ENCODE results near the gene PPP6R1. TPM values are rescaled to one million over a fixed set of nuclear protein-coding genes. Genes with fewer than 3 reads are reported as not detected.

PPP6R1 gene
- total and polyA plus RNA-seq, 8 donors = 19.5 to 112 (median 50.8) TPM

DNA sequence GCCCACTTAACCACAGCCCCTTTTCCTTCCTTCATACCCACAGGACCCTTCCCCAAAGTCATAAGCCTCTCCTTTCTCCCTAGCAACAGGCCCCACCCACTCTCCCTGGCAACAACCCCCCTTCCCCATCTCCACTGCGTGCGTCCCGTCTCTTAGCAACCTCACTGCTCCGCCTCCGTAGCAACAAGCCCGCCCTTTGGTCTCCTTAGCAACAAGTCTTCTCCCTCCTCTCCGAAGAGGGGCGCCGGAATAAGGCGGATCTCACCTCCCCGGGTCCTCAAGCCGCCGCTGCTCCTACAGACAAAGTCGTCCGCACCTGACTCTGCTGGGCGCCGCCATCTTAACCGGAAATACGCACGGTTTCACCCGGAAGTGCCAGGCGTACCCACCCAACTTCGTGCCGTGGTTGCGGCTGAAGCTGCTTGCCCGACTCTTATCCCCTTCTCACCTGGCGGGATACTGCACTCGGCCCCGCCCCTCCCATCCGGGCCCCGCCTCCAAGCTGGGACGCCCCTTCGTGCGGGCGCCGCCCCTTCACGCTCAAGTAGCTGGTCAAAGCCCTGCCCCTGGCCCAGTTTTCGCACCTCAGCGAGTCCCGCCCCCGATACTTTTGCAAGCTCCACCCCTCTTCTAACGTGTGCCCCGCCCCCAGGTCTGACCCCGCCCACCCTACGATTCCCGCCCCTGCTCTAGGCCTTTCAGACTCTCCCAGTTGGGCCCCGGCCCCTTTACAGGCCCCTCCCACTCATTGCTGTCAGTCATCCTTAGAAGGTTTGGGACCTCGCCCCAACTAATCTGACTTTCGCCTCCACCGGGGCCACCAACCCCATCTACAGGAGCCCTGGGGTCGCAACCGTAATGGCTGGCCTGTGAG is 21.2 kb upstream of the PPP6R1 start, which contains the start of gene HSPBP1:
Gene HSPBP1 (minus strand): TSS at position 341 of the 874 bp plus-strand sequence. CDS start 502 bp downstream, outside the sequence.
- intact Hi-C loops (cut with DNase I; ENCODE audit: low total_unique reads) = loop anchor here (10.0 kb wide), 1 partner anchor 215 kb away; no protein-coding TSS in a partner anchor
- Histone ChIP-seq H3K36me3 (peaks cover 6 to 32% (median 28%) of the 10 kb centered on the region in 4 donors), H3K9me3 (no peaks in the 10 kb centered on the region), H3K27me3 (peaks cover 0 to 28% (median 10%) of the 10 kb centered on the region in 3 donors), H3K4me1 (peaks cover 14 to 50% (median 27%) of the 10 kb centered on the region in 4 donors), H3K4me3 (peak within 1 kb of the TSS; percentile 73 to 86 (median 84)), H3K27ac (peak within 1 kb of the TSS; percentile 69 to 89 (median 78))
- peak; percentile 97 to 99 for DNase-seq
- no peak for TF ChIP-seq EP300 (IDR thresholded peaks at IDR 0.05)
- TF ChIP-seq POLR2AphosphoS5 (IDR thresholded peaks at IDR 0.05) = peak; percentile 32 to 89 (median 50)
- TF ChIP-seq, protein P1, sequence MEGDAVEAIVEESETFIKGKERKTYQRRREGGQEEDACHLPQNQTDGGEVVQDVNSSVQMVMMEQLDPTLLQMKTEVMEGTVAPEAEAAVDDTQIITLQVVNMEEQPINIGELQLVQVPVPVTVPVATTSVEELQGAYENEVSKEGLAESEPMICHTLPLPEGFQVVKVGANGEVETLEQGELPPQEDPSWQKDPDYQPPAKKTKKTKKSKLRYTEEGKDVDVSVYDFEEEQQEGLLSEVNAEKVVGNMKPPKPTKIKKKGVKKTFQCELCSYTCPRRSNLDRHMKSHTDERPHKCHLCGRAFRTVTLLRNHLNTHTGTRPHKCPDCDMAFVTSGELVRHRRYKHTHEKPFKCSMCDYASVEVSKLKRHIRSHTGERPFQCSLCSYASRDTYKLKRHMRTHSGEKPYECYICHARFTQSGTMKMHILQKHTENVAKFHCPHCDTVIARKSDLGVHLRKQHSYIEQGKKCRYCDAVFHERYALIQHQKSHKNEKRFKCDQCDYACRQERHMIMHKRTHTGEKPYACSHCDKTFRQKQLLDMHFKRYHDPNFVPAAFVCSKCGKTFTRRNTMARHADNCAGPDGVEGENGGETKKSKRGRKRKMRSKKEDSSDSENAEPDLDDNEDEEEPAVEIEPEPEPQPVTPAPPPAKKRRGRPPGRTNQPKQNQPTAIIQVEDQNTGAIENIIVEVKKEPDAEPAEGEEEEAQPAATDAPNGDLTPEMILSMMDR (IDR thresholded peaks at IDR 0.05) = peak in 1 of 7 experiments; percentile 10
- WGBS, 5 donors = 3 to 4% (median 3%) methylated on average over 43 to 52 of the region's 52 CpGs

DNA sequence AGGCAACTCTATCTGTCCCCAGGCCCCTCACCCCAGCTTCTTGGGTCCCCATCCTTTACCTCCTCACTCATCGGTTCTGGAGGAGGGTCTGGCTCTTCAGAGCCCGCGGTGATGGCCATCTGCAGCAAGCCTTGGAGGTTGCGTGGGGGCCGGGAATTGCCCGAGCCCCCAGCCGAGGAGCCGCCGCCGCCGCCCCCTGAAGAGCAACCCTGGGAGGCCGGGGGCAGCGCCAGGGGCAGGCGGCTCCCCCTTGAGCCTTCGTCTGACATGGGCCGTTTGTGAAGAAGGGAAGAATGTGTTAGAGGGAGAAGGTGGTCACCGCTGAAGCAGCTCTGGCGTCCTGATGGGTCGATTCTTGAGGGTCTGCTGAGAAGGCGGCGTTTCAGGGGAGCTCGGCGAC is 20.5 kb upstream of the PPP6R1 start:
- TF ChIP-seq, protein P1 (IDR thresholded peaks at IDR 0.05) = no peak
- no peak for TF ChIP-seq POLR2AphosphoS5 (IDR thresholded peaks at IDR 0.05)
- TF ChIP-seq EP300 (IDR thresholded peaks at IDR 0.05) = no peak
- no peak for TF ChIP-seq POLR2A (IDR thresholded peaks at IDR 0.05)

DNA sequence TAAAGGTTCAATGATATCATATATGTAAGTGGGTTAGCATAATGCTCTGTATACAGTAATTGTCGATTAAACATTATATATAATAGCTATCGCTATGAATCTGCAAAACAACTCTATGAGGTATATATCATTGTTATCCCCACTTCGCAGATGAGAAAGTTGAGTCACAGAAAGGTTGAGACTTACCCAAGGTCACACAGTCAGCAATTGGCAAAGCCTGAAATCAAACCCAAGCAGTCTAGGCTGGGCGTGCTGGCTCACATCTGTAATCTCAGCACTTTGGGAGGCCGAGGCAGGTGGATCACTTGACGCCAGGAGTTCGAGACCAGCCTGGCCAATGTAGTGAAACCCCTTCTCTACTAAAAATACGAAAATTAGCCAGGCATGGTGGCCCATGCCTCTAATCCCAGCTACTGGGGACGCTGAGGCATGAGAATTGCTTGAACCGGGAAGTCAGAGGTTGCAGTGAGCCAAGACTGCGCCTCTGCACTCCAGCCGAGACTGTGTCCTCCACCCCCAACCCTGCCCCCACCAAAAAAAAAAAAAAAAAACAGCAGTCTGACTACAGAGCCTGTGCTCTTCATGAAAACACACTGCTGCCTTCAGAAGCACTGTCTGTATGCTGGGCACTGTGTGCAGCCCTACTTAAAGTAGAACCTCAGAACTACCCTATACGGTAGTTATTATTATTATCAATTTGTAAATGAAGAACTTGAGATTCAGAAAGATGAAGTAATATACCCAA is 19.7 kb upstream of the PPP6R1 start:
- 81 to 92% (median 89%) methylated on average over 13 of the region's 13 CpGs for WGBS, 5 donors
- no peaks in the 10 kb centered on the region for H3K9me3 ChIP-seq
- intact Hi-C loops (cut with DNase I; ENCODE audit: low total_unique reads) = no loop called here
- H3K4me3 ChIP-seq = peak overlapping the region in 2 of 4 donors; percentile 84 to 86
- H3K27me3 ChIP-seq = peaks cover 0 to 13% (median 2%) of the 10 kb centered on the region in 3 donors
- DNase-seq = no peak
- H3K36me3 ChIP-seq = peaks cover 16 to 47% (median 43%) of the 10 kb centered on the region in 4 donors
- TF ChIP-seq EP300 (IDR thresholded peaks at IDR 0.05) (no peak), POLR2A (IDR thresholded peaks at IDR 0.05) (no peak), POLR2AphosphoS5 (IDR thresholded peaks at IDR 0.05) (no peak)
- TF ChIP-seq, protein P1 (IDR thresholded peaks at IDR 0.05) = no peak
- no peak overlapping the region for H3K27ac ChIP-seq
- H3K4me1 ChIP-seq = peaks cover 14 to 36% (median 20%) of the 10 kb centered on the region in 4 donors

More for the DNA sequence above, 20.5 kb upstream of the PPP6R1 start:
- peak overlapping the region; percentile 73 to 86 (median 84) for H3K4me3 ChIP-seq
- H3K36me3 ChIP-seq = peaks cover 9 to 39% (median 35%) of the 10 kb centered on the region in 4 donors
- intact Hi-C loops (cut with DNase I; ENCODE audit: low total_unique reads) = no loop called here
- peaks cover 14 to 44% (median 24%) of the 10 kb centered on the region in 4 donors for H3K4me1 ChIP-seq
- no peaks in the 10 kb centered on the region for H3K9me3 ChIP-seq
- 1 to 9% (median 7%) methylated on average over 23 of the region's 23 CpGs for WGBS, 5 donors
- peak overlapping the region; percentile 69 to 89 (median 78) for H3K27ac ChIP-seq
- peaks cover 0 to 21% (median 10%) of the 10 kb centered on the region in 3 donors for H3K27me3 ChIP-seq
- DNase-seq = no peak

DNA sequence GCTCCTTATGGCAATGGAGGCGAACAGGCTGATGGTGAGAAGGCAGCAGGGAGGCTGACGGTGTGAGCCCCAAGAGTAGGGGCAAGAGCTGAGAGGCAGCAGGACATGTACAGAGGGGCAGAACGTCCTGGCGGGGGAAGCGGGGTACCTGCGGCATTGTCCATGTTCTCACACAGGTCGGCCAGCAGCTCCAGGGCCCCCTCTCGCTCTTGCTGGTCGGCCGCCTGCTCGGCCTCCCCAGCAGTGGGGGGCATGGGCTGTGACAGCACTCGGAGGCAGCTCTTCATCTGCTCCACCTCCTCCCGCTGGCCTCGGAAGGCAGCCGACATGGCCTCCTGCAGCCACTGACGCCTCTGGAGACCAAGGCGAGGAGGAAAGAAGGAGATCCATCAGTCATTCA is 18.7 kb upstream of the PPP6R1 start:
- no peak for DNase-seq
- H3K27me3 ChIP-seq = peaks cover 0 to 3% (median 0%) of the 10 kb centered on the region in 3 donors
- peaks cover 14 to 33% (median 18%) of the 10 kb centered on the region in 4 donors for H3K4me1 ChIP-seq
- TF ChIP-seq, protein P1 (IDR thresholded peaks at IDR 0.05) = no peak
- no peaks in the 10 kb centered on the region for H3K9me3 ChIP-seq
- WGBS, 5 donors = 89 to 95% (median 92%) methylated on average over 9 to 17 of the region's 17 CpGs
- H3K4me3 ChIP-seq = no peak overlapping the region
- no peak overlapping the region for H3K27ac ChIP-seq
- intact Hi-C loops (cut with DNase I; ENCODE audit: low total_unique reads) = no loop called here
- peaks cover 16 to 57% (median 53%) of the 10 kb centered on the region in 4 donors for H3K36me3 ChIP-seq

All from stomach (tissue), 9 donors.